Tibial artery (tissue), 4 donors: ENCODE data around the gene CACNA1C.

Experiments used
- DNase-seq, 2 donors: peaks; one replicate each; pipeline ENCODE4 v3.0.0-alpha.2; 2019
- H3K27ac ChIP-seq, 2 donors: fragments of 200-600 bp; sonication (generic) in 1 of 2; 1 replicate in 1 of 2; 2 replicates in 1 of 2; pipeline ENCODE4 v1.5.1; 2018 to 2019; ENCODE audit warnings: mild to moderate bottlenecking in 1 of 2
- H3K27me3 ChIP-seq, 2 donors: fragments of 200-600 bp; sonication (generic) in 1 of 2; one replicate each; pipeline versions ENCODE4 v1.5.1 to v1.6.0; 2016 to 2019
- H3K36me3 ChIP-seq, 3 donors: fragments of 200-600 bp; sonication (generic) in 2 of 3; one replicate each; pipeline ENCODE4 v1.5.1; 2016 to 2019; ENCODE audit warnings: mild to moderate bottlenecking in 2 of 3
- H3K4me1 ChIP-seq, 4 donors: fragments of 200-600 bp; sonication (generic) in 2 of 4; 1 replicate in 3 of 4; 2 replicates in 1 of 4; pipeline ENCODE4 v1.5.1; 2016 to 2019
- H3K4me3 ChIP-seq, 2 donors: fragments of 200-600 bp; sonication (generic) in 1 of 2; 1 replicate in 1 of 2; 2 replicates in 1 of 2; pipeline ENCODE4 v1.5.1; 2018 to 2019; ENCODE audit warnings: mild to moderate bottlenecking in 2 of 2
- H3K9me3 ChIP-seq, 3 donors: fragments of 200-600 bp; sonication (generic) in 1 of 3; one replicate each; pipeline ENCODE4 v1.5.1; 2016 to 2019
- CTCF ChIP-seq, 2 experiments: fragments of 200-600 bp in 1 of 2; fragments of 450-650 bp in 1 of 2; IDR thresholded peaks; one replicate each; pipeline ENCODE4 v1.5.1; 2017 to 2019; ENCODE audit warnings: antibody characterized with exemption in 2 of 2, mild to moderate bottlenecking in 1 of 2, moderate library complexity in 1 of 2
- intact Hi-C: fragments of 100-400 bp; cut with DNase I; formaldehyde crosslinking; loops from one replicate; pipeline ENCODE4 v1.15.0; 2023; ENCODE audit warnings: low total_unique reads

The CACNA1C gene

GRCh38 chr12:2177751-2178150, 125.0 kb downstream of the CACNA1C start:
- Histone ChIP-seq H3K4me3 (no peak overlapping the region), H3K27ac (peak overlapping the region in 1 of 2 donors; percentile 31), H3K9me3 (no peaks in the 10 kb centered on the region), H3K4me1 (peaks cover 3 to 64% (median 32%) of the 10 kb centered on the region in 4 donors), H3K36me3 (no peaks in the 10 kb centered on the region), H3K27me3 (no peaks in the 10 kb centered on the region)
- intact Hi-C loops: no loop called here
- no peak for DNase-seq
- no peak for TF ChIP-seq CTCF (IDR thresholded peaks at IDR 0.05)

- DNase-seq: peak in 1 of 2 donors; percentile 53
- intact Hi-C loops: no loop called here
- H3K36me3 ChIP-seq: no peaks in the 10 kb centered on the region
- H3K4me1 ChIP-seq: peaks cover 3 to 65% (median 38%) of the 10 kb centered on the region in 4 donors
- TF ChIP-seq CTCF (IDR thresholded peaks at IDR 0.05): no peak
- H3K27ac ChIP-seq: peak overlapping the region; percentile 66 to 76
- no peak overlapping the region for H3K4me3 ChIP-seq
- H3K9me3 ChIP-seq: no peaks in the 10 kb centered on the region
- no peaks in the 10 kb centered on the region for H3K27me3 ChIP-seq
Measured at GRCh38 chr12:2179058-2179457, 126.3 kb downstream of the CACNA1C start.

- Histone ChIP-seq H3K4me1 (peaks cover 3 to 68% (median 41%) of the 10 kb centered on the region in 4 donors), H3K36me3 (no peaks in the 10 kb centered on the region), H3K4me3 (no peak overlapping the region), H3K9me3 (no peaks in the 10 kb centered on the region), H3K27me3 (no peaks in the 10 kb centered on the region), H3K27ac (peak overlapping the region; percentile 66 to 76)
- TF ChIP-seq CTCF (IDR thresholded peaks at IDR 0.05): no peak
- intact Hi-C loops: loop anchor here (10.0 kb wide), 1 partner anchor 85 kb away; no protein-coding TSS in a partner anchor
- DNase-seq: peak; percentile 84 to 93
Measured at GRCh38 chr12:2179953-2180736, 127.4 kb downstream of the CACNA1C start.

GRCh38 chr12:2180737-2181082, 127.9 kb downstream of the CACNA1C start:
- DNase-seq: no peak
- intact Hi-C loops: loop anchor here (10.0 kb wide), 1 partner anchor 84 kb away; no protein-coding TSS in a partner anchor
- H3K9me3 ChIP-seq: no peaks in the 10 kb centered on the region
- no peak for TF ChIP-seq CTCF (IDR thresholded peaks at IDR 0.05)
- peak overlapping the region; percentile 66 to 76 for H3K27ac ChIP-seq
- H3K36me3 ChIP-seq: no peaks in the 10 kb centered on the region
- peaks cover 3 to 68% (median 41%) of the 10 kb centered on the region in 4 donors for H3K4me1 ChIP-seq
- no peaks in the 10 kb centered on the region for H3K27me3 ChIP-seq
- H3K4me3 ChIP-seq: no peak overlapping the region

GRCh38 chr12:2183556-2184541, 131.1 kb downstream of the CACNA1C start:
- H3K36me3 ChIP-seq: no peaks in the 10 kb centered on the region
- H3K4me1 ChIP-seq: peaks cover 3 to 45% (median 32%) of the 10 kb centered on the region in 4 donors
- no peak overlapping the region for H3K4me3 ChIP-seq
- DNase-seq: no peak
- intact Hi-C loops: loop anchor here (10.0 kb wide), 1 partner anchor 81 kb away; no protein-coding TSS in a partner anchor
- H3K9me3 ChIP-seq: no peaks in the 10 kb centered on the region
- H3K27ac ChIP-seq: peak overlapping the region; percentile 2 to 36
- no peak for TF ChIP-seq CTCF (IDR thresholded peaks at IDR 0.05)
- no peaks in the 10 kb centered on the region for H3K27me3 ChIP-seq
